GM18511 (cell line): ENCODE results near the gene PTPA.

Source experiments
- ATAC-seq: cut with Tn5 transposase; IDR thresholded peaks from one replicate; pipeline ENCODE4 v1.9.1; 2021; ENCODE audit warnings: mild to moderate bottlenecking, moderate library complexity; ENCODE audit not compliant: unreplicated experiment

The PTPA gene

GRCh38 chr9:129136446-129137035 lies 25.3 kb downstream of the PTPA start:
- no peak for ATAC-seq

- ATAC-seq: no peak
Measured at GRCh38 chr9:129137292-129138143, 26.3 kb downstream of the PTPA start.

- no peak for ATAC-seq
Measured at GRCh38 chr9:129138144-129138462, 26.9 kb downstream of the PTPA start.

GRCh38 chr9:129138476-129139232 lies 27.4 kb downstream of the PTPA start:
- no peak for ATAC-seq

GRCh38 chr9:129139233-129139992 lies 28.2 kb downstream of the PTPA start:
- peak; percentile 38 for ATAC-seq

GRCh38 chr9:129139993-129140396 lies 28.8 kb downstream of the PTPA start:
- peak; percentile 66 for ATAC-seq

GRCh38 chr9:129140397-129141065 lies 29.3 kb downstream of the PTPA start:
- peak; percentile 15 for ATAC-seq

- peak; percentile 38 for ATAC-seq
Measured at GRCh38 chr9:129141066-129142041, 30.1 kb downstream of the PTPA start.

- ATAC-seq: no peak
Measured at GRCh38 chr9:129142138-129142935, 31.1 kb downstream of the PTPA start.

- no peak for ATAC-seq
Measured at GRCh38 chr9:129143031-129143927, 32.1 kb downstream of the PTPA start.

GRCh38 chr9:129145316-129145715 lies 34.1 kb downstream of the PTPA start:
- no peak for ATAC-seq

- no peak for ATAC-seq
Measured at GRCh38 chr9:129145841-129146292, 34.7 kb downstream of the PTPA start.

- ATAC-seq: no peak
Measured at GRCh38 chr9:129146441-129146941, 35.3 kb downstream of the PTPA start.

- ATAC-seq: no peak
Measured at GRCh38 chr9:129148463-129149204, 37.4 kb downstream of the PTPA start.

- ATAC-seq: no peak
Measured at GRCh38 chr9:129149442-129149841, 38.2 kb downstream of the PTPA start.

GRCh38 chr9:129150122-129150521 lies 38.9 kb downstream of the PTPA start:
- ATAC-seq: no peak
